Keratinocyte (primary cell): ENCODE measurements around the gene DDIT3.

ENCODE experiments used
- EZH2 ChIP-seq: IDR thresholded peaks from one replicate; pipeline ENCODE4 v1.6.1; 2012; ENCODE audit warnings: inconsistent platforms, mild to moderate bottlenecking, low read length, moderate library complexity
- TF ChIP-seq, protein P1 (sequence below), 3 experiments: IDR thresholded peaks in 1 of 3; conservative IDR thresholded peaks in 1 of 3; optimal IDR thresholded peaks in 1 of 3; 2 replicates in 2 of 3; 3 replicates in 1 of 3; pipeline versions ENCODE3 to v1.5.1; 2011; ENCODE audit warnings: low read length in 3 of 3, mild to moderate bottlenecking in 3 of 3, moderate library complexity in 2 of 3, control low read depth in 1 of 3, inconsistent platforms in 1 of 3; ENCODE audit not compliant: insufficient read depth in 2 of 3; ENCODE audit errors: extremely low read depth in 1 of 3

DNA sequence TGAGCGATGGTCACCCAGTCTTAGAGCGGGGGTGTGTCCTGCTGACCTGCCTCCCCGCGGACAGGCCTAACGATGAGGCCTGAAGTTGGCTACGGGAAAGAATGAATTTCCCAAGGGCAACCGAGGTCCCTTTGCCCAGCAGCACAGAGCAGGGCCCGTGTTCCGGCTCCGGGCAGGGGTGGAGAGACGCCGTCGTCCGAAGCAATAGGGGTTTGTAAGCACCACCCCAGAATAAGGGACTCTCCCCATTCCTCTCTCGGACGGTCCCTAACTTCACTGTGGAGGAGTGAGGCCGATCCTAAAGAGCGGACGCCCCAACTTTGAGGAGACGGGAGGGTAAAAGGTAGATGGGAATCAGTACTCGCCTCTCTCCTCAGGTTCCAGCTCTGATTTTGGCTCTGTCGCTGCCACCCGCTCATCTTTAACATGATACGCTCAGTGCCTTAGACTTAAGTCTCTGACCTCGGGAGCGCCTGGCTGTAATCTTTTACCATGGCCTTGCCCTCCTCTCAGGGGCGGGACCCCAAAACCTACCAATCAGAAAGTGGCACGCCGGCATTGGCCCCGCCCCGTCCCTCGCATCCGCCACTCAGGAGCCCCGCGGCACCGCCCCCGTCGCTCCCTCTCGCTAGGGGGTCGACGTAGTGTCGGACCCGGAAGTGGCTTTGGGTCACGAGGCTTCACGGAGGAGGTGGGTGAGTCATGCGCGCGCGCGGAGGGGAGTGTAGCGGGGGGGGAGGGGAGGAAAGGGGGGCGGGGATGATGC, at the start of gene DDIT3:
- TF ChIP-seq, protein P1, sequence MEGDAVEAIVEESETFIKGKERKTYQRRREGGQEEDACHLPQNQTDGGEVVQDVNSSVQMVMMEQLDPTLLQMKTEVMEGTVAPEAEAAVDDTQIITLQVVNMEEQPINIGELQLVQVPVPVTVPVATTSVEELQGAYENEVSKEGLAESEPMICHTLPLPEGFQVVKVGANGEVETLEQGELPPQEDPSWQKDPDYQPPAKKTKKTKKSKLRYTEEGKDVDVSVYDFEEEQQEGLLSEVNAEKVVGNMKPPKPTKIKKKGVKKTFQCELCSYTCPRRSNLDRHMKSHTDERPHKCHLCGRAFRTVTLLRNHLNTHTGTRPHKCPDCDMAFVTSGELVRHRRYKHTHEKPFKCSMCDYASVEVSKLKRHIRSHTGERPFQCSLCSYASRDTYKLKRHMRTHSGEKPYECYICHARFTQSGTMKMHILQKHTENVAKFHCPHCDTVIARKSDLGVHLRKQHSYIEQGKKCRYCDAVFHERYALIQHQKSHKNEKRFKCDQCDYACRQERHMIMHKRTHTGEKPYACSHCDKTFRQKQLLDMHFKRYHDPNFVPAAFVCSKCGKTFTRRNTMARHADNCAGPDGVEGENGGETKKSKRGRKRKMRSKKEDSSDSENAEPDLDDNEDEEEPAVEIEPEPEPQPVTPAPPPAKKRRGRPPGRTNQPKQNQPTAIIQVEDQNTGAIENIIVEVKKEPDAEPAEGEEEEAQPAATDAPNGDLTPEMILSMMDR (optimal IDR thresholded peaks at IDR 0.05 in 1 of 3, IDR thresholded peaks at IDR 0.05 in 1 of 3, conservative IDR thresholded peaks at IDR 0.05 in 1 of 3; ENCODE audit: extremely low read depth in 1 of 3, insufficient read depth in 2 of 3, low read length in 3 of 3), result no peak
- TF ChIP-seq EZH2, result no peak
